Measurements from ENCODE around the gene SPATA20.

- TF ChIP-seq CTCF (IDR thresholded peaks at IDR 0.05): no peak
- TF ChIP-seq POLR2A (IDR thresholded peaks at IDR 0.05): no peak
These were observed 12.8 kb downstream of the SPATA20 start for GRCh38 chr17:50559674-50560184.
